Left renal cortex interstitium (tissue), 4 donors: ENCODE results near the gene NECAB2. TPM values are rescaled to one million over a fixed set of nuclear protein-coding genes. Genes with fewer than 3 reads are reported as not detected.

Source experiments
- polyA plus RNA-seq, 4 donors: library from polyadenylated mRNA; unstranded; fragments of 120-200 nt; gene quantifications; one replicate each; pipeline ENCODE4 v1.2.1, GENCODE V29; 2013; ENCODE audit not compliant: insufficient read length in 4 of 4

The NECAB2 gene
- polyA plus RNA-seq, 4 donors = 2.2 to 4.2 (median 3.4) TPM

Other genes starting within 250 kb of the NECAB2 start
- 100 to 1,000 TPM; 184 to 231 (median 206) TPM for gene HSBP1, start 160.3 kb upstream of the NECAB2 start, polyA plus RNA-seq
- gene MLYCD, start 69.1 kb upstream of the NECAB2 start, polyA plus RNA-seq = 1 to 10 TPM; 3.9 to 5.7 (median 5.0) TPM
- gene OSGIN1, start 15.0 kb upstream of the NECAB2 start, polyA plus RNA-seq = under 1 TPM; 0.23 to 0.64 (median 0.45) TPM
- under 1 TPM in 1 of 4 donors, not detected in 3; 0.14 TPM for gene SLC38A8, start 74.6 kb downstream of the NECAB2 start, polyA plus RNA-seq
- gene MBTPS1, start 148.7 kb downstream of the NECAB2 start, polyA plus RNA-seq = 100 to 1,000 TPM; 106 to 121 (median 117) TPM
- 10 to 100 TPM; 44.3 to 47.8 (median 46.3) TPM for gene HSDL1, start 176.9 kb downstream of the NECAB2 start, polyA plus RNA-seq
- gene DNAAF1, start 177.1 kb downstream of the NECAB2 start, polyA plus RNA-seq = 1 to 10 TPM; 2.7 to 9.0 (median 5.2) TPM
- gene TAF1C, start 218.8 kb downstream of the NECAB2 start, polyA plus RNA-seq = 10 to 100 TPM; 28.1 to 70.0 (median 43.5) TPM
- gene ADAD2, start 222.9 kb downstream of the NECAB2 start, polyA plus RNA-seq = under 1 TPM in 3 of 4 donors, not detected in 1; 0.27 to 0.51 (median 0.31) TPM